ENCODE measurements around the gene TRAPPC11.

GRCh38 chr4:183733181-183733580 is 74.1 kb downstream of the TRAPPC11 start:
- TF ChIP-seq EZH2 (IDR thresholded peaks at IDR 0.05; ENCODE audit: borderline replicate concordance, low read depth, low read length, severe bottlenecking) (no peak), CTCF (IDR thresholded peaks at IDR 0.05; ENCODE audit: borderline replicate concordance, extremely low read depth, low read length, poor library complexity, severe bottlenecking) (no peak)

Data from DND-41 (cell line).